Small intestine (tissue), 4 donors: ENCODE measurements around the gene NR6A1. TPM values are rescaled to one million over a fixed set of nuclear protein-coding genes. Genes with fewer than 3 reads are reported as not detected.

Source experiments
- polyA plus RNA-seq, 4 donors: library from polyadenylated mRNA; stranded (reverse) in 3 of 4; unstranded in 1 of 4; fragments of 200-250 nt in 3 of 4; fragments of 120-200 nt in 1 of 4; gene quantifications; one replicate each; pipeline versions ENCODE4 v1.2.1 to v1.2.3, GENCODE V29; 2013
- donor health status: healthy with polysubstance abuse.
- donor health status: Bipolar disorder and iron deficiency.
- donor health status: healthy.

The NR6A1 gene
- polyA plus RNA-seq, 4 donors: 2.3 to 6.0 (median 4.0) TPM

Other genes starting within 250 kb of the NR6A1 start
- 1 to 10 TPM in 2 of 4 donors, under 1 TPM in 2; 0.22 to 6.3 (median 1.9) TPM for gene OLFML2A, start 5.8 kb upstream of the NR6A1 start, polyA plus RNA-seq
- gene WDR38, start 82.1 kb upstream of the NR6A1 start, polyA plus RNA-seq: not detected
- gene RPL35, start 90.6 kb upstream of the NR6A1 start, polyA plus RNA-seq: 1,000 to 10,000 TPM; 1,602 to 5,100 (median 2,807) TPM
- gene ARPC5L, start 90.8 kb upstream of the NR6A1 start, polyA plus RNA-seq: 10 to 100 TPM; 38.9 to 55.7 (median 53.6) TPM
- gene GOLGA1, start 169.8 kb upstream of the NR6A1 start, polyA plus RNA-seq: 10 to 100 TPM in 3 of 4 donors, 1 to 10 TPM in 1; 9.1 to 18.8 (median 14.5) TPM